SK-N-SH treated with all-trans-retinoic acid at 6 μM for 48 hours (cell line): ENCODE data around the gene LIPH.

Experiments used
- ATAC-seq: fragments of 200-7000 bp; cut with Tn5 transposase; 3 replicates; pipeline ENCODE4 v1.9.1; 2020; ENCODE audit warnings: mild to moderate bottlenecking, moderate library complexity
- ARNTL ChIP-seq: fragments of 450-650 bp; formaldehyde crosslinking; IDR thresholded peaks from 2 replicates; pipeline ENCODE4 v1.5.0; 2020; ENCODE audit warnings: low read depth, mild to moderate bottlenecking, moderate library complexity, borderline replicate concordance
- BACH2 ChIP-seq: fragments of 250-450 bp; sonication (Bioruptor Pico); IDR thresholded peaks from 2 replicates; pipeline ENCODE4 v1.9.0; 2021; ENCODE audit warnings: mild to moderate bottlenecking, borderline replicate concordance
- CSDC2 ChIP-seq: fragments of 250-450 bp; sonication (Bioruptor Pico); IDR thresholded peaks from 2 replicates; pipeline ENCODE4 v1.5.0; 2020; ENCODE audit warnings: mild to moderate bottlenecking, moderate library complexity
- ESRRG ChIP-seq: fragments of 250-450 bp; sonication (Bioruptor Pico); IDR thresholded peaks from 2 replicates; pipeline ENCODE4 v1.6.1; 2021; ENCODE audit warnings: mild to moderate bottlenecking
- GLIS3 ChIP-seq: fragments of 250-450 bp; sonication (Bioruptor Pico); IDR thresholded peaks from 2 replicates; pipeline ENCODE4 v1.5.0; 2020; ENCODE audit warnings: mild to moderate bottlenecking, moderate library complexity
- ISL1 ChIP-seq: fragments of 250-450 bp; sonication (Bioruptor Pico); IDR thresholded peaks from 2 replicates; pipeline ENCODE4 v2.1.2; 2022; ENCODE audit warnings: mild to moderate bottlenecking, moderate library complexity
- OSR1 ChIP-seq: fragments of 250-450 bp; sonication (Bioruptor Pico); IDR thresholded peaks from 2 replicates; pipeline ENCODE4 v1.8.0; 2022; ENCODE audit warnings: moderate library complexity, mild to moderate bottlenecking, inconsistent platforms
- PPARA ChIP-seq: fragments of 250-450 bp; sonication (Bioruptor Pico); IDR thresholded peaks from 2 replicates; pipeline ENCODE4 v1.5.0; 2020; ENCODE audit warnings: mild to moderate bottlenecking, borderline replicate concordance
- RARB ChIP-seq: fragments of 250-450 bp; sonication (Bioruptor Pico); IDR thresholded peaks from 2 replicates; pipeline ENCODE4 v1.8.0; 2021; ENCODE audit warnings: mild to moderate bottlenecking, moderate library complexity
- SNAI2 ChIP-seq: fragments of 250-450 bp; sonication (Bioruptor Pico); IDR thresholded peaks from 2 replicates; pipeline ENCODE4 v1.5.0; 2020; ENCODE audit warnings: mild to moderate bottlenecking, moderate library complexity
- TOX ChIP-seq: fragments of 250-450 bp; sonication (Bioruptor Pico); IDR thresholded peaks from 2 replicates; pipeline ENCODE4 v1.8.0; 2021; ENCODE audit warnings: mild to moderate bottlenecking, moderate library complexity, borderline replicate concordance
- ZC3H10 ChIP-seq: fragments of 250-450 bp; sonication (Bioruptor Pico); IDR thresholded peaks from 2 replicates; pipeline ENCODE4 v1.5.1; 2021; ENCODE audit warnings: mild to moderate bottlenecking, moderate library complexity
- ZFP3 ChIP-seq: fragments of 250-450 bp; sonication (Bioruptor Pico); IDR thresholded peaks from 2 replicates; pipeline ENCODE4 v1.5.0; 2020; ENCODE audit warnings: mild to moderate bottlenecking, moderate library complexity
- ZFP30 ChIP-seq: fragments of 450-650 bp; formaldehyde crosslinking; IDR thresholded peaks from 2 replicates; pipeline ENCODE4 v1.5.0; 2022; ENCODE audit warnings: mild to moderate bottlenecking, moderate library complexity
- ZNF565 ChIP-seq: fragments of 450-650 bp; formaldehyde crosslinking; conservative IDR thresholded peaks from 2 replicates; pipeline ENCODE4 v1.5.0; 2020; ENCODE audit warnings: low read depth, mild to moderate bottlenecking, moderate library complexity
- ZNF70 ChIP-seq: fragments of 450-650 bp; formaldehyde crosslinking; IDR thresholded peaks from 2 replicates; pipeline ENCODE4 v1.5.0; 2020; ENCODE audit warnings: mild to moderate bottlenecking, moderate library complexity
- ZNF8 ChIP-seq: fragments of 450-650 bp; formaldehyde crosslinking; IDR thresholded peaks from 2 replicates; pipeline ENCODE4 v1.5.0; 2020; ENCODE audit warnings: mild to moderate bottlenecking, moderate library complexity
- TF ChIP-seq, protein P1 (sequence below): fragments of 250-450 bp; sonication (Bioruptor Pico); IDR thresholded peaks from 2 replicates; pipeline ENCODE4 v1.5.0; 2020; ENCODE audit warnings: mild to moderate bottlenecking, moderate library complexity
- TF ChIP-seq, protein P2 (sequence below): fragments of 250-450 bp; sonication (Bioruptor Pico); IDR thresholded peaks from 2 replicates; pipeline ENCODE4 v1.5.1; 2021; ENCODE audit warnings: mild to moderate bottlenecking, moderate library complexity
- TF ChIP-seq, protein P3 (sequence below): fragments of 250-450 bp; sonication (Bioruptor Pico); IDR thresholded peaks from 2 replicates; pipeline ENCODE4 v1.5.1; 2020; ENCODE audit warnings: low read depth, mild to moderate bottlenecking, moderate library complexity
- TF ChIP-seq, protein P4 (sequence below): fragments of 250-450 bp; sonication (Bioruptor Pico); IDR thresholded peaks from 2 replicates; pipeline ENCODE4 v1.8.0; 2021; ENCODE audit warnings: low read depth, mild to moderate bottlenecking, moderate library complexity, borderline replicate concordance
- TF ChIP-seq, protein P5 (sequence below): fragments of 250-450 bp; sonication (Bioruptor Pico); IDR thresholded peaks from 2 replicates; pipeline ENCODE4 v1.8.0; 2020; ENCODE audit warnings: mild to moderate bottlenecking, moderate library complexity, borderline replicate concordance

LIPH gene

DNA sequence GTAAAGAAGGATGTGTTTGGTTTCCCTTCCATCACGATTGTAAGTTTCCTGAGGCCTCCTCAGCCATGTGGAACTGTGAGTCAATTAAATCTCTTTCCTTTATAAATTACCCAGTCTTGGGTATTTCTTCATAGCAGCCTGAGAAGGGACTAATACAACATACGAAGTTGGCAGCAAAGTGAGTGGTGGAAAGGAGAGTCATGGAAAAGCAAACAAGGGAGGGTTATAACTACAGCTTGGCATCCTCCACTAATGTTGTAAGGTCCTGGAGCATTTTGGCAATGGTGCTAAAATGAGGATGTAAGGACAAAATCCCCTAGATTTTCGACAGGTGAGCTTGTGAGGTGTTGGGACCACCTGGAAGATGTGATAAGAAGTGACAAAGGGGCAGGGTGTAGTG lies 47.8 kb downstream of the LIPH start:
- TF ChIP-seq GLIS3 (CRISPR knock-in tag) (no peak), PPARA (no peak), ZFP3 (CRISPR knock-in tag) (no peak), ISL1 (CRISPR knock-in tag) (no peak), CSDC2 (CRISPR knock-in tag) (no peak), ZC3H10 (no peak), BACH2 (CRISPR knock-in tag) (no peak), OSR1 (CRISPR knock-in tag) (no peak), ZFP30 (CRISPR knock-in tag) (no peak), TOX (CRISPR knock-in tag) (no peak), ZNF8 (CRISPR knock-in tag) (no peak), SNAI2 (CRISPR knock-in tag) (no peak), RARB (CRISPR knock-in tag) (no peak), ZNF565 (no peak), ZNF70 (CRISPR knock-in tag) (no peak), ARNTL (CRISPR knock-in tag) (no peak)
- TF ChIP-seq, protein P1, sequence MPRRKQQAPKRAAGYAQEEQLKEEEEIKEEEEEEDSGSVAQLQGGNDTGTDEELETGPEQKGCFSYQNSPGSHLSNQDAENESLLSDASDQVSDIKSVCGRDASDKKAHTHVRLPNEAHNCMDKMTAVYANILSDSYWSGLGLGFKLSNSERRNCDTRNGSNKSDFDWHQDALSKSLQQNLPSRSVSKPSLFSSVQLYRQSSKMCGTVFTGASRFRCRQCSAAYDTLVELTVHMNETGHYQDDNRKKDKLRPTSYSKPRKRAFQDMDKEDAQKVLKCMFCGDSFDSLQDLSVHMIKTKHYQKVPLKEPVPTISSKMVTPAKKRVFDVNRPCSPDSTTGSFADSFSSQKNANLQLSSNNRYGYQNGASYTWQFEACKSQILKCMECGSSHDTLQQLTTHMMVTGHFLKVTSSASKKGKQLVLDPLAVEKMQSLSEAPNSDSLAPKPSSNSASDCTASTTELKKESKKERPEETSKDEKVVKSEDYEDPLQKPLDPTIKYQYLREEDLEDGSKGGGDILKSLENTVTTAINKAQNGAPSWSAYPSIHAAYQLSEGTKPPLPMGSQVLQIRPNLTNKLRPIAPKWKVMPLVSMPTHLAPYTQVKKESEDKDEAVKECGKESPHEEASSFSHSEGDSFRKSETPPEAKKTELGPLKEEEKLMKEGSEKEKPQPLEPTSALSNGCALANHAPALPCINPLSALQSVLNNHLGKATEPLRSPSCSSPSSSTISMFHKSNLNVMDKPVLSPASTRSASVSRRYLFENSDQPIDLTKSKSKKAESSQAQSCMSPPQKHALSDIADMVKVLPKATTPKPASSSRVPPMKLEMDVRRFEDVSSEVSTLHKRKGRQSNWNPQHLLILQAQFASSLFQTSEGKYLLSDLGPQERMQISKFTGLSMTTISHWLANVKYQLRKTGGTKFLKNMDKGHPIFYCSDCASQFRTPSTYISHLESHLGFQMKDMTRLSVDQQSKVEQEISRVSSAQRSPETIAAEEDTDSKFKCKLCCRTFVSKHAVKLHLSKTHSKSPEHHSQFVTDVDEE: no peak
- TF ChIP-seq, protein P2, sequence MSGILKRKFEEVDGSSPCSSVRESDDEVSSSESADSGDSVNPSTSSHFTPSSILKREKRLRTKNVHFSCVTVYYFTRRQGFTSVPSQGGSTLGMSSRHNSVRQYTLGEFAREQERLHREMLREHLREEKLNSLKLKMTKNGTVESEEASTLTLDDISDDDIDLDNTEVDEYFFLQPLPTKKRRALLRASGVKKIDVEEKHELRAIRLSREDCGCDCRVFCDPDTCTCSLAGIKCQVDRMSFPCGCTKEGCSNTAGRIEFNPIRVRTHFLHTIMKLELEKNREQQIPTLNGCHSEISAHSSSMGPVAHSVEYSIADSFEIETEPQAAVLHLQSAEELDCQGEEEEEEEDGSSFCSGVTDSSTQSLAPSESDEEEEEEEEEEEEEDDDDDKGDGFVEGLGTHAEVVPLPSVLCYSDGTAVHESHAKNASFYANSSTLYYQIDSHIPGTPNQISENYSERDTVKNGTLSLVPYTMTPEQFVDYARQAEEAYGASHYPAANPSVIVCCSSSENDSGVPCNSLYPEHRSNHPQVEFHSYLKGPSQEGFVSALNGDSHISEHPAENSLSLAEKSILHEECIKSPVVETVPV (CRISPR knock-in tag): no peak
- TF ChIP-seq, protein P3, sequence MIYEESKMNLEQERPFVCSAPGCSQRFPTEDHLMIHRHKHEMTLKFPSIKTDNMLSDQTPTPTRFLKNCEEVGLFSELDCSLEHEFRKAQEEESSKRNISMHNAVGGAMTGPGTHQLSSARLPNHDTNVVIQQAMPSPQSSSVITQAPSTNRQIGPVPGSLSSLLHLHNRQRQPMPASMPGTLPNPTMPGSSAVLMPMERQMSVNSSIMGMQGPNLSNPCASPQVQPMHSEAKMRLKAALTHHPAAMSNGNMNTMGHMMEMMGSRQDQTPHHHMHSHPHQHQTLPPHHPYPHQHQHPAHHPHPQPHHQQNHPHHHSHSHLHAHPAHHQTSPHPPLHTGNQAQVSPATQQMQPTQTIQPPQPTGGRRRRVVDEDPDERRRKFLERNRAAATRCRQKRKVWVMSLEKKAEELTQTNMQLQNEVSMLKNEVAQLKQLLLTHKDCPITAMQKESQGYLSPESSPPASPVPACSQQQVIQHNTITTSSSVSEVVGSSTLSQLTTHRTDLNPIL (CRISPR knock-in tag): no peak
- TF ChIP-seq, protein P4, sequence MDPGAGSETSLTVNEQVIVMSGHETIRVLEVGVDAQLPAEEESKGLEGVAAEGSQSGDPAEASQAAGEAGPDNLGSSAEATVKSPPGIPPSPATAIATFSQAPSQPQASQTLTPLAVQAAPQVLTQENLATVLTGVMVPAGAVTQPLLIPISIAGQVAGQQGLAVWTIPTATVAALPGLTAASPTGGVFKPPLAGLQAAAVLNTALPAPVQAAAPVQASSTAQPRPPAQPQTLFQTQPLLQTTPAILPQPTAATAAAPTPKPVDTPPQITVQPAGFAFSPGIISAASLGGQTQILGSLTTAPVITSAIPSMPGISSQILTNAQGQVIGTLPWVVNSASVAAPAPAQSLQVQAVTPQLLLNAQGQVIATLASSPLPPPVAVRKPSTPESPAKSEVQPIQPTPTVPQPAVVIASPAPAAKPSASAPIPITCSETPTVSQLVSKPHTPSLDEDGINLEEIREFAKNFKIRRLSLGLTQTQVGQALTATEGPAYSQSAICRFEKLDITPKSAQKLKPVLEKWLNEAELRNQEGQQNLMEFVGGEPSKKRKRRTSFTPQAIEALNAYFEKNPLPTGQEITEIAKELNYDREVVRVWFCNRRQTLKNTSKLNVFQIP (CRISPR knock-in tag): no peak
- no peak for ATAC-seq

DNA sequence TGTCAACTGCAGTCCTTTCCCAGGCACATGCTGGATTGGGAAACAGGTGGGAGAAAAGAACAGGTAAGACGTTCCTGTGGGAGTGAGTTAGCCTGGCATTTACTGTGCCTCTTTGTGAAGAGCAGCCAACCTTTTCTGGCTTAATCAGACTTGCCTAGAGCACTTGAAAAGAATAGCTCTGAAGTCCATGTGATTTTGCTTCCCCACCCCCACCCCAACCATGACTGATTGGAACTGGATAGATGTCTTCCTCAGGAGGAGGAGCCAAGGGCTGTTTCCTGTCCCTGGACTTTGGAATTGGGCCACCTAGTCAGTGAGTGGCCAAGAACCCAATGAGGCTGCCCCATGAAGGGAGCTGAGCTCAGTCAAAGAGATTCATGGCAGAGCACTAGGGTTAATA lies 48.9 kb downstream of the LIPH start:
- no peak for ATAC-seq

DNA sequence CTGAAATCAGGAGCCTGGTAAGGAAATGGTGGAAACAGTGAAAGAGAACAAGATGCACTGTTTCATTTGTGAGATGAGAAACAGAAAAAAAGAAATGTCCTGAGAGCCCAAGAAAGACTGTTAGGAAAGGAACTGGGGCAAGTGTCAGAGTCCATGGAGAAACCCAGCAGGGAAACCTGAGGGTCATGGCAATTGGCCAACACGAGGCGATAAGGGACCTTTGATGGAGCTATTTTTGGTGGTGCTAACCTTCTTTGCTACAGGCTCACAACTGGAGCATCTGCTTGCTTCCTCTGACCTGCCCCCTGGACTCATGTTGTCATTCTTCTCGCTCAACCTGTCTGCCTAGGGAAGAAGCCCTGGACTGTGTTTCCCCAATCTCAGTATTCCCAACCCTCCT lies 49.4 kb downstream of the LIPH start:
- ATAC-seq: no peak
- TF ChIP-seq, protein P2 (CRISPR knock-in tag): no peak
- TF ChIP-seq ZNF70 (CRISPR knock-in tag) (no peak), ZFP30 (CRISPR knock-in tag) (no peak), ARNTL (CRISPR knock-in tag) (no peak), GLIS3 (CRISPR knock-in tag) (no peak), SNAI2 (CRISPR knock-in tag) (no peak), ZFP3 (CRISPR knock-in tag) (no peak), ZNF565 (no peak), OSR1 (CRISPR knock-in tag) (no peak), TOX (CRISPR knock-in tag) (no peak)
- TF ChIP-seq, protein P3 (CRISPR knock-in tag): no peak

More for the DNA sequence above, 48.9 kb downstream of the LIPH start:
- TF ChIP-seq ZNF8 (CRISPR knock-in tag) (no peak), ZNF70 (CRISPR knock-in tag) (no peak), ESRRG (CRISPR knock-in tag) (no peak), CSDC2 (CRISPR knock-in tag) (no peak), SNAI2 (CRISPR knock-in tag) (no peak), ZFP30 (CRISPR knock-in tag) (no peak), TOX (CRISPR knock-in tag) (no peak), ZNF565 (no peak), ISL1 (CRISPR knock-in tag) (no peak)
- TF ChIP-seq, protein P5, sequence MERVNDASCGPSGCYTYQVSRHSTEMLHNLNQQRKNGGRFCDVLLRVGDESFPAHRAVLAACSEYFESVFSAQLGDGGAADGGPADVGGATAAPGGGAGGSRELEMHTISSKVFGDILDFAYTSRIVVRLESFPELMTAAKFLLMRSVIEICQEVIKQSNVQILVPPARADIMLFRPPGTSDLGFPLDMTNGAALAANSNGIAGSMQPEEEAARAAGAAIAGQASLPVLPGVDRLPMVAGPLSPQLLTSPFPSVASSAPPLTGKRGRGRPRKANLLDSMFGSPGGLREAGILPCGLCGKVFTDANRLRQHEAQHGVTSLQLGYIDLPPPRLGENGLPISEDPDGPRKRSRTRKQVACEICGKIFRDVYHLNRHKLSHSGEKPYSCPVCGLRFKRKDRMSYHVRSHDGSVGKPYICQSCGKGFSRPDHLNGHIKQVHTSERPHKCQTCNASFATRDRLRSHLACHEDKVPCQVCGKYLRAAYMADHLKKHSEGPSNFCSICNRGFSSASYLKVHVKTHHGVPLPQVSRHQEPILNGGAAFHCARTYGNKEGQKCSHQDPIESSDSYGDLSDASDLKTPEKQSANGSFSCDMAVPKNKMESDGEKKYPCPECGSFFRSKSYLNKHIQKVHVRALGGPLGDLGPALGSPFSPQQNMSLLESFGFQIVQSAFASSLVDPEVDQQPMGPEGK: no peak
